WI38 (cell line): ENCODE data around the gene PILRA.
"Not testable (repeated sequence)": the region's sequence is repeated elsewhere in the genome, so short reads cannot be mapped to it uniquely, and the experiment has no call there.

Experiments used
- H3K4me3 ChIP-seq: 2 replicates; pipeline ENCODE4 v1.5.1; 2011; ENCODE audit warnings: low read depth, mild to moderate bottlenecking, control low read depth, low read length
- CTCF ChIP-seq: IDR thresholded peaks from 2 replicates; pipeline ENCODE4 v1.5.1; 2012; ENCODE audit warnings: low read depth, mild to moderate bottlenecking, control low read depth, low read length

Gene PILRA

GRCh38 chr7:100444311-100445278 is 71.3 kb downstream of the PILRA start:
- no peak for TF ChIP-seq CTCF
- no peak overlapping the region for H3K4me3 ChIP-seq

- no peak for TF ChIP-seq CTCF
- no peak overlapping the region for H3K4me3 ChIP-seq
Observed at GRCh38 chr7:100446040-100446439, 72.8 kb downstream of the PILRA start.

GRCh38 chr7:100447363-100447762 is 74.1 kb downstream of the PILRA start:
- H3K4me3 ChIP-seq = not testable (repeated sequence)

- no peak for TF ChIP-seq CTCF
Observed at GRCh38 chr7:100449190-100449795, 76.0 kb downstream of the PILRA start.

More at GRCh38 chr7:100449190-100449795, 76.0 kb downstream of the PILRA start:
- H3K4me3 ChIP-seq = no peak overlapping the region
